ENCODE data around the gene ADAMTSL1.

The ADAMTSL1 gene

GRCh38 chr9:18499062-18499461, 25.1 kb downstream of the ADAMTSL1 start:
- DNase-seq (ENCODE audit: low spot score): no peak

- DNase-seq (ENCODE audit: low spot score): no peak
Observed at GRCh38 chr9:18499980-18500379, 26.0 kb downstream of the ADAMTSL1 start.

GRCh38 chr9:18500451-18500850, 26.5 kb downstream of the ADAMTSL1 start:
- no peak for DNase-seq (ENCODE audit: low spot score)

- DNase-seq (ENCODE audit: low spot score): no peak
Observed at GRCh38 chr9:18501949-18502348, 28.0 kb downstream of the ADAMTSL1 start.

- no peak for DNase-seq (ENCODE audit: low spot score)
Observed at GRCh38 chr9:18502546-18502945, 28.6 kb downstream of the ADAMTSL1 start.

- DNase-seq (ENCODE audit: low spot score): no peak
Observed at GRCh38 chr9:18504707-18505106, 30.8 kb downstream of the ADAMTSL1 start.

GRCh38 chr9:18507151-18507550, 33.2 kb downstream of the ADAMTSL1 start:
- no peak for DNase-seq (ENCODE audit: low spot score)

- DNase-seq (ENCODE audit: low spot score): no peak
Observed at GRCh38 chr9:18516514-18516913, 42.6 kb downstream of the ADAMTSL1 start.

GRCh38 chr9:18516965-18517364, 43.0 kb downstream of the ADAMTSL1 start:
- no peak for DNase-seq (ENCODE audit: low spot score)

GRCh38 chr9:18520416-18521047, 46.6 kb downstream of the ADAMTSL1 start:
- no peak for DNase-seq (ENCODE audit: low spot score)

GRCh38 chr9:18526685-18527084, 52.7 kb downstream of the ADAMTSL1 start:
- no peak for DNase-seq (ENCODE audit: low spot score)

GRCh38 chr9:18531136-18532065, 57.4 kb downstream of the ADAMTSL1 start:
- DNase-seq (ENCODE audit: low spot score): no peak

GRCh38 chr9:18534611-18535010, 60.7 kb downstream of the ADAMTSL1 start:
- DNase-seq (ENCODE audit: low spot score): no peak

GRCh38 chr9:18536554-18536953, 62.6 kb downstream of the ADAMTSL1 start:
- DNase-seq (ENCODE audit: low spot score): no peak

- DNase-seq (ENCODE audit: low spot score): no peak
Observed at GRCh38 chr9:18539203-18539693, 65.3 kb downstream of the ADAMTSL1 start.

- DNase-seq (ENCODE audit: low spot score): no peak
Observed at GRCh38 chr9:18542837-18543405, 69.0 kb downstream of the ADAMTSL1 start.

- DNase-seq (ENCODE audit: low spot score): no peak
Observed at GRCh38 chr9:18543406-18544192, 69.6 kb downstream of the ADAMTSL1 start.

- no peak for DNase-seq (ENCODE audit: low spot score)
Observed at GRCh38 chr9:18544456-18544855, 70.5 kb downstream of the ADAMTSL1 start.

GRCh38 chr9:18545636-18546360, 71.8 kb downstream of the ADAMTSL1 start:
- no peak for DNase-seq (ENCODE audit: low spot score)

GRCh38 chr9:18548456-18548855, 74.5 kb downstream of the ADAMTSL1 start:
- no peak for DNase-seq (ENCODE audit: low spot score)

- DNase-seq (ENCODE audit: low spot score): no peak
Observed at GRCh38 chr9:18549772-18550171, 75.8 kb downstream of the ADAMTSL1 start.

All from globus pallidus (tissue), 1 donor.